GM12878 (cell line): ENCODE measurements around the gene DND1. TPM values are rescaled to one million over a fixed set of nuclear protein-coding genes. Genes with fewer than 3 reads are reported as not detected.
"Not testable (repeated sequence)": the region's sequence is repeated elsewhere in the genome, so short reads cannot be mapped to it uniquely, and the experiment has no call there.

ENCODE experiments used
- ATAC-seq: fragments of 200-7000 bp; cut with Tn5 transposase; 3 replicates; pipeline ENCODE4 v1.9.1; 2020; ENCODE audit warnings: mild to moderate bottlenecking, moderate library complexity
- Bru-seq: library from RNA; stranded (reverse); fragments of 400-500 nt; gene quantifications from one replicate; lab custom pipeline; 2021; lab: Mats Ljungman, UMichigan
- BruChase-seq, 2 experiments: library from RNA; stranded (reverse); fragments of 400-500 nt; gene quantifications; one replicate each; lab custom pipeline; 2021; lab: Mats Ljungman, UMichigan
- BruUV-seq: library from RNA; stranded (reverse); fragments of 400-500 nt; replicated peaks from 2 replicates; lab custom pipeline; 2021; lab: Mats Ljungman, UMichigan
- CTCF ChIA-PET: fragments of 300-600 bp; sonication (Branson Sonifier 250); formaldehyde crosslinking; extraction: SDS; loops from one replicate; lab custom pipeline; 2021; ENCODE audit warnings: inconsistent platforms; lab: Yijun Ruan, JAX
- POLR2A ChIA-PET: fragments of 350-600 bp; formaldehyde crosslinking; extraction: SDS; loops from one replicate; lab custom pipeline; 2021; ENCODE audit warnings: inconsistent platforms; lab: Charles Lee
- RAD21 ChIA-PET: fragments of 300-600 bp; sonication (Branson Sonifier 250); formaldehyde crosslinking; loops from one replicate; lab custom pipeline; 2023; ENCODE audit warnings: antibody characterized with exemption; ENCODE audit not compliant: unreplicated experiment; lab: Charles Lee
- SMC1A ChIA-PET: fragments of 300-600 bp; sonication (Branson Sonifier 250); formaldehyde crosslinking; loops from one replicate; lab custom pipeline; 2023; ENCODE audit not compliant: unreplicated experiment, uncharacterized antibody; lab: Charles Lee
- DNase-seq: peaks from one replicate; pipeline ENCODE4 v3.0.0-alpha.2; 2011; ENCODE audit warnings: low read depth, low spot score
- FAIRE-seq: peaks from 3 replicates; lab custom pipeline; 2011; peaks lifted over from hg19 to GRCh38; lab: Jason Lieb, UNC
- H2AFZ ChIP-seq: 2 replicates; pipeline ENCODE4 v1.6.0; 2011; ENCODE audit warnings: low read depth, low read length, control low read depth; ENCODE audit not compliant: control insufficient read depth
- H3K27ac ChIP-seq: 2 replicates; pipeline ENCODE4 v1.5.1; 2011; ENCODE audit warnings: control low read depth; ENCODE audit not compliant: control insufficient read depth, insufficient read depth
- H3K27me3 ChIP-seq, 2 experiments: replicated peaks in 1 of 2; 2 replicates each; pipeline versions ENCODE4 v1.6.0 to v1.6.1; 2011; ENCODE audit warnings: low read length in 1 of 2; ENCODE audit not compliant: control insufficient read depth in 2 of 2, insufficient read depth in 2 of 2
- H3K36me3 ChIP-seq, 2 experiments: 2 replicates each; pipeline ENCODE4 v1.5.1; 2011; ENCODE audit warnings: low read length in 1 of 2; ENCODE audit not compliant: control insufficient read depth in 2 of 2, insufficient read depth in 2 of 2
- H3K4me1 ChIP-seq: 2 replicates; pipeline ENCODE4 v1.6.1; 2011; ENCODE audit warnings: mild to moderate bottlenecking, low read length, moderate library complexity, mixed read lengths; ENCODE audit not compliant: control insufficient read depth, insufficient read depth
- H3K4me2 ChIP-seq: 2 replicates; pipeline ENCODE4 v1.6.0; 2011; ENCODE audit warnings: control low read depth; ENCODE audit not compliant: control insufficient read depth, insufficient read depth
- H3K4me3 ChIP-seq: fragments of 200-600 bp; sonication (generic); 2 replicates; pipeline ENCODE4 v1.5.1; 2016
- H3K79me2 ChIP-seq: 2 replicates; pipeline ENCODE4 v1.6.0; 2011; ENCODE audit warnings: low read length; ENCODE audit not compliant: control insufficient read depth, insufficient read depth
- H3K9ac ChIP-seq: 2 replicates; pipeline ENCODE4 v1.8.0; 2011; ENCODE audit warnings: low read length, control low read depth, mixed read lengths; ENCODE audit not compliant: control insufficient read depth, insufficient read depth
- H3K9me3 ChIP-seq: replicated peaks from 3 replicates; pipeline ENCODE4 v1.5.1; 2011; ENCODE audit warnings: mild to moderate bottlenecking, low read length; ENCODE audit not compliant: control insufficient read depth, insufficient read depth
- H4K20me1 ChIP-seq: 2 replicates; pipeline ENCODE4 v1.6.0; 2011; ENCODE audit not compliant: control insufficient read depth, insufficient read depth
- POLR2A ChIP-seq: IDR thresholded peaks from 2 replicates; pipeline ENCODE4 v1.6.1; 2011; ENCODE audit warnings: low read depth, mild to moderate bottlenecking, low read length
- SPI1 ChIP-seq: IDR thresholded peaks from 2 replicates; pipeline ENCODE4 v1.6.1; 2011; ENCODE audit warnings: low read depth, mild to moderate bottlenecking, low read length, moderate library complexity, borderline replicate concordance; ENCODE audit not compliant: insufficient read depth
- whole genome bisulfite sequencing: methylation state at CpG from one replicate; pipeline ENCODE4 v1.1.6; 2016; ENCODE audit warnings: low lambda C conversion rate; ENCODE audit not compliant: insufficient replicate concordance, insufficient coverage; ENCODE audit errors: missing lambda C conversion rate; 5-methylcytosine and 5-hydroxymethylcytosine counted together
- in situ Hi-C: fragments of 300-500 bp; cut with MboI; formaldehyde crosslinking; loops from 9 replicates; pipeline ENCODE4 v1.14.3; 2018; ENCODE audit warnings: mixed read lengths
- intact Hi-C: fragments of 100-400 bp; cut with micrococcal nuclease; formaldehyde crosslinking; loops from one replicate; pipeline ENCODE4 v1.14.2; 2022; ENCODE audit not compliant: unreplicated experiment
- long read RNA-seq, 2 experiments: library from polyadenylated mRNA; unstranded; transcript quantifications; one replicate each; pipeline ENCODE4 v2.0.0, GENCODE V29; 2019 to 2020
- polyA minus RNA-seq, 3 experiments: library from RNA; depleted of rRNA, polyadenylated mRNA; stranded (reverse); fragments of >200 nt; gene quantifications; 2 replicates each; pipeline ENCODE4 v1.2.3, GENCODE V29; 2011
- polyA plus RNA-seq, 11 experiments: library from polyadenylated mRNA; depleted of rRNA in 4 of 11; unstranded in 6 of 11; stranded (reverse) in 5 of 11; fragments of >200 nt; fragmentation: Nextera tagmentation in 4 of 11; fragmentation: Illumina TruSeq in 1 of 11; extraction: Ambion mirVana in 4 of 11; extraction: Trizol in 1 of 11; gene quantifications; 1 replicate in 1 of 11; 2 replicates in 10 of 11; pipeline versions ENCODE4 v1.2.1 to v1.2.3, GENCODE V29; 2011 to 2016; ENCODE audit warnings: inconsistent platforms in 2 of 11, missing spikeins in 2 of 11, low read depth in 1 of 11
- total RNA-seq, 4 experiments: library from RNA; depleted of rRNA in 3 of 4; stranded (reverse); fragments of >200 nt in 3 of 4; fragmentation: Illumina TruSeq in 1 of 4; extraction: Trizol in 1 of 4; gene quantifications; 2 replicates each; pipeline versions ENCODE4 v1.2.1 to v1.2.3, GENCODE V29; 2013 to 2021

Gene DND1
- total RNA-seq (2013; cell fraction: nucleolus; rRNA removed) = 2.6 and 4.0 TPM in 2 replicates
- 1.7 and 2.2 TPM in 2 replicates for total RNA-seq (2014; rRNA removed)
- total RNA-seq (2014; rRNA removed; fragmentation: Illumina TruSeq; extraction: Trizol) = 0.41 and 0.49 TPM in 2 replicates
- total RNA-seq (2021) = 1.8 and 2.6 TPM in 2 replicates
- not detected for polyA plus RNA-seq (2011; ENCODE audit: low read depth)
- 0.39 and 0.96 TPM in 2 replicates for polyA plus RNA-seq (2011; rRNA removed)
- 1.4 and 2.4 TPM in 2 replicates for polyA plus RNA-seq (2011; cell fraction: cytosol; rRNA removed)
- 12.6 and 15.4 TPM in 2 replicates for polyA plus RNA-seq (2011; cell fraction: nucleus; rRNA removed)
- polyA plus RNA-seq (2012) = 0.12 and 0.20 TPM in 2 replicates
- 0.11 and 0.47 TPM in 2 replicates for polyA plus RNA-seq (2014; fragmentation: Illumina TruSeq; extraction: Trizol)
- not detected for polyA plus RNA-seq (2014; fragmentation: Nextera tagmentation; extraction: Ambion mirVana)
- 1.8 and 2.9 TPM in 2 replicates for polyA plus RNA-seq (2014; rRNA removed)
- under 1 TPM; 0.15 to 0.40 TPM for polyA plus RNA-seq (2016; fragmentation: Nextera tagmentation; extraction: Ambion mirVana)
- 0.37 and 1.2 TPM in 2 replicates for polyA minus RNA-seq (2011; rRNA and poly(A)+ RNA removed)
- not detected in 2 replicates for polyA minus RNA-seq (2011; cell fraction: cytosol; rRNA and poly(A)+ RNA removed)
- 1.1 and 2.8 TPM in 2 replicates for polyA minus RNA-seq (2011; cell fraction: nucleus; rRNA and poly(A)+ RNA removed)
- percentile 49 among the genes with signal in this experiment for Bru-seq, nascent RNA
- BruChase-seq, experiment 1, labeled RNA remaining after a 6-hour chase = percentile 52 among the genes with signal in this experiment
- BruChase-seq, experiment 2, labeled RNA remaining after a 2-hour chase = percentile 53 among the genes with signal in this experiment
- long read RNA-seq, experiment 1, partial matches to known transcripts = 0 of 1 reads
- long read RNA-seq, experiment 1, other reads (novel, unspliced or antisense) = 1 of 1 reads
- long read RNA-seq, experiment 2 = 0 reads

DNA sequence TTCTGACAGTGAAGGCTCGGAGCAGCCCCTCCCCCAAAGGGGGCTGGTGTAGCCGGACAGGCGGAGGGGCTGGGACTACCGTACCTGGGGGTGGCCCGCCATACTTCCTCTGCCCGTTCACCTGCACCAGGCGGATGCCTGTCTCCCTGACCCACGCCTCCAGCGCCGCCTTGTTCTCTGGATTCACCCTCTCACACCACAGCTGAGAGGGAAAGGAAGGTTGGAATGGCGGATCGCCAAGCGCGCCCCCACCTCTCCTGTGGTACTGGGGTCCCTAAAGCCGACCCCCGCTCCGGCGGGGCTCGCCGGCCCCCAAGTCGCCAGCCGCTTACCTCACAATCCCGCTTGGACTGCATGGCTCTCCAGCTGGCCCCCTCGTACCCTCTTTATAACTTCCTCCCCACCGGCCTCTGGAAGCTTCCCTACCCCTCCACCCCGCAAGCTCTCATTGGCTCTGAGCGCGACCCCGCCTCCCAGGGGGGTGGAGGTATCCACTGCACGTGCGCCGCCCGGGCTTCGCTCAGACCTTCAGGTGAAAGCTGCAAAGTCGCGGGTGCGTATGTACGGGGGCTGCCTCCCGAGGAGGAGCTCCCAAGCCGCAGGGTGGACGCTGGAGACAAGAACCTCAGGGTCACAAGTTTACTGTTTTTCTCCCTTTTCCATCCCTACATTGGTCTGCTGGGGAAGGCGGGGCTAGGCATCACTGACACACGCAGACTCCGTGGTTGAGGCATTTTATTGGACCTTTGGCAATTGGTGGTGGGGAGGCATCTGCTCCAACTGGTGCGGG lies at the start of gene DND1:
TSS of gene DND1 (minus strand) at position 390 of the 790 bp plus-strand sequence. CDS start at position 356, 34 bp downstream.
- peaks cover 34 to 38% of the 10 kb centered on the region in 2 experiments for H3K36me3 ChIP-seq

GRCh38 chr5:140721395-140721794 lies 48.0 kb upstream of the DND1 start:
- ChIA-PET RAD21 (interaction anchor here (1.4 to 5.1 kb wide), 4 partner anchors 156 to 477 kb away, joined by 3 to 34 read pairs (median 5); no protein-coding TSS in a partner anchor), CTCF (interaction anchor here (0.8 to 4.9 kb wide), 11 partner anchors 9 to 481 kb away, joined by 3 to 33 read pairs (median 3); partner anchors contain the start of gene SLC4A9), SMC1A (interaction anchor here (1.5 to 1.8 kb wide), 3 partner anchors 156 to 348 kb away, joined by 3 to 9 read pairs (median 4); no protein-coding TSS in a partner anchor)
- H3K9ac ChIP-seq, DNase-seq, ATAC-seq, POLR2A ChIA-PET, H3K9me3 ChIP-seq, H3K4me2 ChIP-seq, H4K20me1 ChIP-seq, in situ Hi-C loops, H3K4me1 ChIP-seq, FAIRE-seq, H2AFZ ChIP-seq, H3K36me3 ChIP-seq, H3K4me3 ChIP-seq, BruUV-seq, H3K27ac ChIP-seq, H3K79me2 ChIP-seq, H3K27me3 ChIP-seq: not testable (repeated sequence)
- 60% methylated on average over 5 of the region's 5 CpGs for WGBS
- intact Hi-C loops = loop anchor here (2.0 kb wide), 1 partner anchor 359 kb away; no protein-coding TSS in a partner anchor

More for the DNA sequence above, at the start of gene DND1:
- no TSS peak for BruUV-seq
- SMC1A ChIA-PET = no interaction called here
- in situ Hi-C loops = no loop called here
- H3K27me3 ChIP-seq = no peaks in the 10 kb centered on the region
- FAIRE-seq (no peak), DNase-seq (no peak), ATAC-seq (no peak)
- no peaks in the 10 kb centered on the region; the same call in 1 of the 2 replicates for H4K20me1 ChIP-seq
- POLR2A ChIA-PET = no interaction called here
- no peaks in the 10 kb centered on the region for H3K9me3 ChIP-seq
- intact Hi-C loops = no loop called here
- RAD21 ChIA-PET = no interaction called here
- WGBS = 98% methylated on average over 38 of the region's 45 CpGs
- H3K4me1 ChIP-seq = no peaks in the 10 kb centered on the region
- CTCF ChIA-PET = no interaction called here
- no peak within 1 kb of the TSS for H3K4me2 ChIP-seq
- TF ChIP-seq SPI1 (no peak), POLR2A (peak; percentile 53)
- H3K27ac ChIP-seq = no peak within 1 kb of the TSS
- no peak within 1 kb of the TSS for H2AFZ ChIP-seq
- no peak within 1 kb of the TSS for H3K9ac ChIP-seq
- no peaks in the 10 kb centered on the region for H3K79me2 ChIP-seq
- H3K4me3 ChIP-seq = no peak within 1 kb of the TSS

- 13% methylated on average over 6 of the region's 6 CpGs for WGBS
- H3K9me3 ChIP-seq, H4K20me1 ChIP-seq, H2AFZ ChIP-seq, FAIRE-seq, in situ Hi-C loops, H3K27ac ChIP-seq, H3K9ac ChIP-seq, H3K36me3 ChIP-seq, ATAC-seq, H3K27me3 ChIP-seq, H3K4me3 ChIP-seq, H3K79me2 ChIP-seq, H3K4me1 ChIP-seq, DNase-seq, BruUV-seq, H3K4me2 ChIP-seq: not testable (repeated sequence)
- RAD21 ChIA-PET = interaction anchor here (0.9 to 5.1 kb wide), 6 partner anchors 46 to 476 kb away, joined by 3 to 34 read pairs (median 3); no protein-coding TSS in a partner anchor
- CTCF ChIA-PET = interaction anchor here (0.6 to 4.9 kb wide), 14 partner anchors 10 to 557 kb away, joined by 3 to 52 read pairs (median 6); partner anchors contain the start of genes EIF4EBP3, IK and NDUFA2
- POLR2A ChIA-PET = interaction anchor here (0.7 to 1.4 kb wide), 4 partner anchors 10 to 73 kb away, joined by 3 to 6 read pairs (median 4); partner anchors contain the start of genes IK and NDUFA2
- intact Hi-C loops = loop anchor here (1.0 to 2.0 kb wide), 2 partner anchors 347 to 358 kb away; no protein-coding TSS in a partner anchor
- SMC1A ChIA-PET = interaction anchor here (1.9 to 3.1 kb wide), 3 partner anchors 10 to 348 kb away, joined by 7 to 21 read pairs (median 8); partner anchors contain the start of gene EIF4EBP3
Observed at GRCh38 chr5:140720738-140721137, 47.4 kb upstream of the DND1 start.
